ENCODE measurements around the gene SBF2.

The SBF2 gene

GRCh38 chr11:10317151-10317755, 23.2 kb upstream of the SBF2 start:
- no peak for DNase-seq

GRCh38 chr11:10315083-10315482, 21.1 kb upstream of the SBF2 start:
- no peak for DNase-seq

GRCh38 chr11:10314199-10315072, 20.4 kb upstream of the SBF2 start:
- DNase-seq = no peak

- DNase-seq = no peak
These were observed 17.8 kb upstream of the SBF2 start for GRCh38 chr11:10311802-10312201.

GRCh38 chr11:10310301-10310841, 16.4 kb upstream of the SBF2 start:
- DNase-seq = no peak

- no peak for DNase-seq
These were observed 15.4 kb upstream of the SBF2 start for GRCh38 chr11:10309163-10310093.

GRCh38 chr11:10308201-10308954, 14.4 kb upstream of the SBF2 start:
- no peak for DNase-seq

- peak; percentile 81 to 87 for DNase-seq
These were observed 13.6 kb upstream of the SBF2 start for GRCh38 chr11:10307400-10308200.

- no peak for DNase-seq
These were observed 13.0 kb upstream of the SBF2 start for GRCh38 chr11:10307022-10307399.

GRCh38 chr11:10305964-10306918, 12.2 kb upstream of the SBF2 start:
- DNase-seq = no peak

GRCh38 chr11:10305262-10305963, 11.4 kb upstream of the SBF2 start:
- no peak for DNase-seq

GRCh38 chr11:10304495-10305261, 10.7 kb upstream of the SBF2 start, which contains the start of gene ADM:
Gene ADM (plus strand): TSS chr11:10305073. CDS start chr11:10305701, 628 bp downstream.
- DNase-seq = peak in 1 of 2 donors; percentile 28

- no peak for DNase-seq
These were observed 9.7 kb upstream of the SBF2 start for GRCh38 chr11:10303558-10304363.

GRCh38 chr11:10302744-10303557, 8.9 kb upstream of the SBF2 start:
- peak in 1 of 2 donors; percentile 46 for DNase-seq

GRCh38 chr11:10302359-10302743, 8.3 kb upstream of the SBF2 start:
- no peak for DNase-seq

GRCh38 chr11:10301656-10302358, 7.8 kb upstream of the SBF2 start:
- DNase-seq = no peak

Data from stimulated activated CD4-positive, alpha-beta T cell treated with anti-CD3 and anti-CD28 coated beads, Interleukin-2, amount 100 ng/mL, for 48 hours (primary cell).